ENCODE measurements around the gene MPZL1. TPM values are rescaled to one million over a fixed set of nuclear protein-coding genes. Genes with fewer than 3 reads are reported as not detected.

The MPZL1 gene
- total and polyA plus RNA-seq, 3 experiments from 2014 or later, result 8.2 to 17.9 (median 15.6) TPM

- Histone ChIP-seq H3K36me3 (ENCODE audit: insufficient read depth, low read length) (no peaks in the 10 kb centered on the region), H3K9me3 (ENCODE audit: low read length) (no peaks in the 10 kb centered on the region), H3K4me3 (ENCODE audit: low read length) (no peak overlapping the region), H3K27ac (ENCODE audit: low read depth, low read length) (no peak overlapping the region), H3K27me3 (ENCODE audit: insufficient read depth, low read length, poor library complexity, severe bottlenecking) (no peaks in the 10 kb centered on the region), H3K4me1 (ENCODE audit: insufficient read depth, low read length) (peaks cover 18% of the 10 kb centered on the region)
- Mint-ChIP-seq H3K27ac (no peak overlapping the region), H3K9me3 (peaks cover 0 to 1% (median 0%) of the 10 kb centered on the region in 5 donors), H3K4me1 (peaks cover 14 to 20% (median 14%) of the 10 kb centered on the region in 3 donors), H3K36me3 (peaks cover 5 to 8% (median 7%) of the 10 kb centered on the region in 3 donors), H3K4me3 (no peak overlapping the region), H3K27me3 (peaks cover 0 to 3% of the 10 kb centered on the region in 2 donors)
- DNase-seq, result no peak
- CTCF ChIA-PET, result no interaction called here
- POLR2A ChIA-PET, result no interaction called here
These were observed 43.7 kb downstream of the MPZL1 start for GRCh38 chr1:167765496-167765895.

- ChIA-PET POLR2A (no interaction called here), CTCF (no interaction called here)
- peaks cover 0 to 3% of the 10 kb centered on the region in 2 donors for H3K27me3 Mint-ChIP-seq
- peaks cover 0 to 1% (median 0%) of the 10 kb centered on the region in 5 donors for H3K9me3 Mint-ChIP-seq
- H3K4me1 ChIP-seq (ENCODE audit: insufficient read depth, low read length), result peaks cover 13% of the 10 kb centered on the region
- H3K27me3 ChIP-seq (ENCODE audit: insufficient read depth, low read length, poor library complexity, severe bottlenecking), result no peaks in the 10 kb centered on the region
- H3K27ac ChIP-seq (ENCODE audit: low read depth, low read length), result no peak overlapping the region
- no peak overlapping the region for H3K27ac Mint-ChIP-seq
- H3K4me3 Mint-ChIP-seq, result no peak overlapping the region
- H3K4me3 ChIP-seq (ENCODE audit: low read length), result no peak overlapping the region
- H3K4me1 Mint-ChIP-seq, result peaks cover 8 to 10% (median 10%) of the 10 kb centered on the region in 3 donors
- H3K9me3 ChIP-seq (ENCODE audit: low read length), result no peaks in the 10 kb centered on the region
- peaks cover 5 to 10% (median 7%) of the 10 kb centered on the region in 3 donors for H3K36me3 Mint-ChIP-seq
- DNase-seq, result no peak
- no peaks in the 10 kb centered on the region for H3K36me3 ChIP-seq (ENCODE audit: insufficient read depth, low read length)
These were observed 44.8 kb downstream of the MPZL1 start for GRCh38 chr1:167766538-167766937.

- H3K27ac ChIP-seq (ENCODE audit: low read depth, low read length), result no peak overlapping the region
- Mint-ChIP-seq H3K36me3 (peaks cover 6 to 12% (median 10%) of the 10 kb centered on the region in 3 donors), H3K27me3 (peaks cover 0 to 3% of the 10 kb centered on the region in 2 donors), H3K4me3 (no peak overlapping the region), H3K27ac (no peak overlapping the region), H3K9me3 (peaks cover 0 to 1% (median 0%) of the 10 kb centered on the region in 5 donors), H3K4me1 (no peaks in the 10 kb centered on the region)
- H3K27me3 ChIP-seq (ENCODE audit: insufficient read depth, low read length, poor library complexity, severe bottlenecking), result no peaks in the 10 kb centered on the region
- ChIA-PET POLR2A (no interaction called here), CTCF (no interaction called here)
- H3K4me3 ChIP-seq (ENCODE audit: low read length), result no peak overlapping the region
- peaks cover under 1% of the 10 kb centered on the region for H3K4me1 ChIP-seq (ENCODE audit: insufficient read depth, low read length)
- H3K9me3 ChIP-seq (ENCODE audit: low read length), result no peaks in the 10 kb centered on the region
- no peaks in the 10 kb centered on the region for H3K36me3 ChIP-seq (ENCODE audit: insufficient read depth, low read length)
- no peak for DNase-seq
These were observed 46.0 kb downstream of the MPZL1 start for GRCh38 chr1:167767761-167768160.

GRCh38 chr1:167770127-167770526 is 48.3 kb downstream of the MPZL1 start:
- H3K27me3 Mint-ChIP-seq, result peaks cover 0 to 4% of the 10 kb centered on the region in 2 donors
- no peaks in the 10 kb centered on the region for H3K4me1 ChIP-seq (ENCODE audit: insufficient read depth, low read length)
- no peaks in the 10 kb centered on the region for H3K27me3 ChIP-seq (ENCODE audit: insufficient read depth, low read length, poor library complexity, severe bottlenecking)
- no peaks in the 10 kb centered on the region for H3K4me1 Mint-ChIP-seq
- H3K9me3 Mint-ChIP-seq, result peaks cover 0 to 1% (median 0%) of the 10 kb centered on the region in 5 donors
- ChIA-PET CTCF (interaction anchor here (1.1 to 1.4 kb wide), 2 partner anchors 55 to 82 kb away, joined by 3 to 4 read pairs; no protein-coding TSS in a partner anchor), POLR2A (no interaction called here)
- no peaks in the 10 kb centered on the region for H3K9me3 ChIP-seq (ENCODE audit: low read length)
- no peak overlapping the region for H3K4me3 ChIP-seq (ENCODE audit: low read length)
- peak overlapping the region in 1 of 8 donors; percentile 27 for H3K27ac Mint-ChIP-seq
- DNase-seq, result no peak
- no peak overlapping the region for H3K4me3 Mint-ChIP-seq
- H3K36me3 Mint-ChIP-seq, result peaks cover 6 to 12% (median 12%) of the 10 kb centered on the region in 3 donors
- no peaks in the 10 kb centered on the region for H3K36me3 ChIP-seq (ENCODE audit: insufficient read depth, low read length)
- no peak overlapping the region for H3K27ac ChIP-seq (ENCODE audit: low read depth, low read length)

- Histone ChIP-seq H3K4me3 (ENCODE audit: low read length) (no peak overlapping the region), H3K27me3 (ENCODE audit: insufficient read depth, low read length, poor library complexity, severe bottlenecking) (no peaks in the 10 kb centered on the region), H3K27ac (ENCODE audit: low read depth, low read length) (no peak overlapping the region), H3K4me1 (ENCODE audit: insufficient read depth, low read length) (no peaks in the 10 kb centered on the region), H3K36me3 (ENCODE audit: insufficient read depth, low read length) (no peaks in the 10 kb centered on the region), H3K9me3 (ENCODE audit: low read length) (no peaks in the 10 kb centered on the region)
- Mint-ChIP-seq H3K4me3 (no peak overlapping the region), H3K4me1 (no peaks in the 10 kb centered on the region), H3K9me3 (peaks cover 0 to 1% (median 0%) of the 10 kb centered on the region in 5 donors), H3K27ac (no peak overlapping the region), H3K36me3 (peaks cover 6 to 17% (median 10%) of the 10 kb centered on the region in 3 donors), H3K27me3 (peaks cover 0 to 4% of the 10 kb centered on the region in 2 donors)
- ChIA-PET CTCF (interaction anchor here (0.5 kb wide), 1 partner anchor 19 kb away, joined by 3 read pairs; no protein-coding TSS in a partner anchor), POLR2A (no interaction called here)
- DNase-seq, result no peak
These were observed 50.7 kb downstream of the MPZL1 start for GRCh38 chr1:167772436-167772835.

GRCh38 chr1:167773516-167773915 is 51.7 kb downstream of the MPZL1 start:
- ChIA-PET POLR2A (no interaction called here), CTCF (interaction anchor here (0.7 kb wide), 1 partner anchor 11 kb away, joined by 3 read pairs; no protein-coding TSS in a partner anchor)
- H3K9me3 Mint-ChIP-seq, result peaks cover 0 to 1% (median 0%) of the 10 kb centered on the region in 5 donors
- no peaks in the 10 kb centered on the region for H3K4me1 Mint-ChIP-seq
- no peak overlapping the region for H3K27ac ChIP-seq (ENCODE audit: low read depth, low read length)
- H3K27ac Mint-ChIP-seq, result no peak overlapping the region
- H3K4me3 Mint-ChIP-seq, result no peak overlapping the region
- H3K27me3 ChIP-seq (ENCODE audit: insufficient read depth, low read length, poor library complexity, severe bottlenecking), result no peaks in the 10 kb centered on the region
- no peak overlapping the region for H3K4me3 ChIP-seq (ENCODE audit: low read length)
- no peaks in the 10 kb centered on the region for H3K9me3 ChIP-seq (ENCODE audit: low read length)
- peaks cover 0 to 4% of the 10 kb centered on the region in 2 donors for H3K27me3 Mint-ChIP-seq
- H3K36me3 Mint-ChIP-seq, result peaks cover 6 to 18% (median 7%) of the 10 kb centered on the region in 3 donors
- no peak for DNase-seq
- H3K4me1 ChIP-seq (ENCODE audit: insufficient read depth, low read length), result no peaks in the 10 kb centered on the region
- H3K36me3 ChIP-seq (ENCODE audit: insufficient read depth, low read length), result no peaks in the 10 kb centered on the region

GRCh38 chr1:167774710-167775109 is 52.9 kb downstream of the MPZL1 start:
- H3K4me3 Mint-ChIP-seq, result no peak overlapping the region
- DNase-seq, result no peak
- no peak overlapping the region for H3K4me3 ChIP-seq (ENCODE audit: low read length)
- no peaks in the 10 kb centered on the region for H3K4me1 Mint-ChIP-seq
- peaks cover 0 to 4% of the 10 kb centered on the region in 2 donors for H3K27me3 Mint-ChIP-seq
- H3K36me3 Mint-ChIP-seq, result peaks cover 3 to 13% (median 6%) of the 10 kb centered on the region in 3 donors
- no peaks in the 10 kb centered on the region for H3K27me3 ChIP-seq (ENCODE audit: insufficient read depth, low read length, poor library complexity, severe bottlenecking)
- no peaks in the 10 kb centered on the region for H3K36me3 ChIP-seq (ENCODE audit: insufficient read depth, low read length)
- H3K4me1 ChIP-seq (ENCODE audit: insufficient read depth, low read length), result no peaks in the 10 kb centered on the region
- H3K9me3 Mint-ChIP-seq, result peaks cover 0 to 1% (median 0%) of the 10 kb centered on the region in 5 donors
- H3K27ac ChIP-seq (ENCODE audit: low read depth, low read length), result no peak overlapping the region
- POLR2A ChIA-PET, result no interaction called here
- CTCF ChIA-PET, result no interaction called here
- H3K9me3 ChIP-seq (ENCODE audit: low read length), result no peaks in the 10 kb centered on the region
- H3K27ac Mint-ChIP-seq, result no peak overlapping the region

- Histone ChIP-seq H3K4me1 (ENCODE audit: insufficient read depth, low read length) (no peaks in the 10 kb centered on the region), H3K27me3 (ENCODE audit: insufficient read depth, low read length, poor library complexity, severe bottlenecking) (no peaks in the 10 kb centered on the region), H3K4me3 (ENCODE audit: low read length) (no peak overlapping the region), H3K36me3 (ENCODE audit: insufficient read depth, low read length) (no peaks in the 10 kb centered on the region), H3K27ac (ENCODE audit: low read depth, low read length) (no peak overlapping the region), H3K9me3 (ENCODE audit: low read length) (no peaks in the 10 kb centered on the region)
- H3K9me3 Mint-ChIP-seq, result peaks cover 0 to 6% (median 0%) of the 10 kb centered on the region in 5 donors
- peaks cover 0 to 1% of the 10 kb centered on the region in 2 donors for H3K27me3 Mint-ChIP-seq
- CTCF ChIA-PET, result no interaction called here
- no peaks in the 10 kb centered on the region for H3K4me1 Mint-ChIP-seq
- no peak overlapping the region for H3K27ac Mint-ChIP-seq
- H3K36me3 Mint-ChIP-seq, result peaks cover 1 to 11% (median 5%) of the 10 kb centered on the region in 3 donors
- no peak overlapping the region for H3K4me3 Mint-ChIP-seq
- POLR2A ChIA-PET, result no interaction called here
- DNase-seq, result no peak
These were observed 53.4 kb downstream of the MPZL1 start for GRCh38 chr1:167775178-167775577.

Measured in CD8-positive, alpha-beta memory T cell (primary cell).